ENCODE measurements around the gene BCAR1. TPM values are rescaled to one million over a fixed set of nuclear protein-coding genes. Genes with fewer than 3 reads are reported as not detected.

Gene BCAR1
- total and polyA plus RNA-seq, 10 of the 15 experiments (the other 5 are each of a cell fraction or from before 2014, with no cell fraction given) = 0.13 to 14.1 (median 2.8) TPM; not detected in 1

DNA sequence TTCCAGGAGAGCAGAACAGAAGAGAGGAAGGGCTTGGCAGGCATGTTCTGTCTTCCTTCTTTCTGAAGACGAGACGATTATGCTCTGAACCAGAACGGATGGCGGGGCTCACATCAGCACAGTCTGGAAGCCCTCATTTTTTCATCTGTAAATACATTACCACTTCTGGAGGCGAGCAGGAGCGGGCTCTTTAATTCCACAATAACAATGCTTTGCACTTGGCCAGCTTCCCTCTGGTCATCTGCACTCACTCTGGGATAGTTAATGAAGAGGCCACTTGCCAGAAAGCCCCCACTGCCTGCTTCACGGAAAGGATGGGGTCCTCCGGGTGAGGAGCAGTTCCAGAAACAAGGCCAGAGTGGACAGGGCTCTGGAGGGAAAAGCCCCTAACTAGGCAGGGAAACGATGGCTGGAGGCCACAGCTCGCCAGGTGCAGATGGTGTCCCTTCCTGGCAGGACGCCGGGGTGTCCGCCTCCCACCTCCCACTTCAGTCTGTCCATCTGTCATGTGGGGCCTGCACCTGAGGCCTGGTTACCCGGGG, 13.1 kb upstream of the BCAR1 start:
- no peak for TF ChIP-seq SMAD5 (IDR thresholded peaks at IDR 0.05; ENCODE audit: low read depth)
- no peak for TF ChIP-seq TARDBP (IDR thresholded peaks at IDR 0.05; ENCODE audit: borderline replicate concordance)
- TF ChIP-seq, protein P1, sequence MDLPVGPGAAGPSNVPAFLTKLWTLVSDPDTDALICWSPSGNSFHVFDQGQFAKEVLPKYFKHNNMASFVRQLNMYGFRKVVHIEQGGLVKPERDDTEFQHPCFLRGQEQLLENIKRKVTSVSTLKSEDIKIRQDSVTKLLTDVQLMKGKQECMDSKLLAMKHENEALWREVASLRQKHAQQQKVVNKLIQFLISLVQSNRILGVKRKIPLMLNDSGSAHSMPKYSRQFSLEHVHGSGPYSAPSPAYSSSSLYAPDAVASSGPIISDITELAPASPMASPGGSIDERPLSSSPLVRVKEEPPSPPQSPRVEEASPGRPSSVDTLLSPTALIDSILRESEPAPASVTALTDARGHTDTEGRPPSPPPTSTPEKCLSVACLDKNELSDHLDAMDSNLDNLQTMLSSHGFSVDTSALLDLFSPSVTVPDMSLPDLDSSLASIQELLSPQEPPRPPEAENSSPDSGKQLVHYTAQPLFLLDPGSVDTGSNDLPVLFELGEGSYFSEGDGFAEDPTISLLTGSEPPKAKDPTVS (IDR thresholded peaks at IDR 0.05; ENCODE audit: low read depth, low read length) = no peak
- no TSS peak for BruUV-seq (replicated peaks)
- ATAC-seq (no peak), DNase-seq (ENCODE audit: low read depth, low spot score) (no peak), FAIRE-seq (no peak)
- ChIA-PET POLR2A (no interaction called here), CTCF (no interaction called here), RAD21 (ENCODE audit: unreplicated experiment) (no interaction called here), SMC1A (ENCODE audit: uncharacterized antibody, unreplicated experiment) (no interaction called here)
- Histone ChIP-seq H3K27me3 (replicated peaks in 1 of 2; ENCODE audit: control insufficient read depth in 2 of 2, insufficient read depth in 2 of 2, low read length in 1 of 2) (no peaks in the 10 kb centered on the region; a peak in 1 of 4 replicates), H3K4me1 (ENCODE audit: control insufficient read depth, insufficient read depth, low read length) (peaks cover 8% of the 10 kb centered on the region; the same call in 1 of the 2 replicates), H3K9ac (ENCODE audit: control insufficient read depth, insufficient read depth, low read length) (peak overlapping the region; percentile 87), H3K9me3 (replicated peaks; ENCODE audit: control insufficient read depth, insufficient read depth, low read length) (no peaks in the 10 kb centered on the region; the same call in 2 of the 3 replicates), H3K27ac (ENCODE audit: control insufficient read depth, insufficient read depth) (no peak overlapping the region), H4K20me1 (ENCODE audit: control insufficient read depth, insufficient read depth) (no peaks in the 10 kb centered on the region), H3K79me2 (ENCODE audit: control insufficient read depth, insufficient read depth, low read length) (peaks cover 9% of the 10 kb centered on the region), H3K4me2 (ENCODE audit: control insufficient read depth, insufficient read depth) (peak overlapping the region; percentile 82), H3K36me3 (ENCODE audit: control insufficient read depth in 2 of 2, insufficient read depth in 2 of 2, low read length in 1 of 2) (no peaks in the 10 kb centered on the region), H3K4me3 (peak overlapping the region; percentile 96), H2AFZ (ENCODE audit: control insufficient read depth, low read depth, low read length) (no peak overlapping the region)
- intact Hi-C loops (cut with micrococcal nuclease; ENCODE audit: unreplicated experiment) = no loop called here
- in situ Hi-C loops (cut with MboI) = no loop called here
- 58% methylated on average over 14 of the region's 14 CpGs for WGBS (ENCODE audit: insufficient coverage, insufficient replicate concordance, low lambda C conversion rate, missing lambda C conversion rate)

DNA sequence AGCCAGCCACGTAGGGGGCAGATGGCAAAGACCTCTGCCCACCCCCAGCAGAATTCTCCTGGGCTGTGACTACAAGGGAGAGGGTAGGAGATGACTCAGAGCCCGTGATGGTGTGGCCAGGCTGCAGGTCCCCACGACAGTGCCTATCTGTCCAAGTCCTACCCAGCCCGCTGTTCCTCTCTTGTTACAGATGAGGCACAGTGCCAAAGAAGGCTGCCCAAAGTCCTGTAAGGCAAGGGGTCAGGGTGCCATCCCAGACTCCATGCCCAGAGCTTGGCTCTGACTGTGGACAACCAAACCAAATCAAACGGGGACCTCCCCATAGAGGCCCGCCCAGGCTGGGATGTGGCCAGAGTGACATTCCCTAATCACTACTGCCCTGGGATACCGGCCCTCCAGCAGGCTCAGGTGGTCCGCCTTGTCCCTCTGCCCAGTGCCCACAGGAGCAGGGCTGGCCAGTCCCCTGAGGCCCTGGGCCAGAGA, 12.6 kb upstream of the BCAR1 start:
- no peaks in the 10 kb centered on the region; the same call in 2 of the 3 replicates for H3K9me3 ChIP-seq (replicated peaks; ENCODE audit: control insufficient read depth, insufficient read depth, low read length)
- POLR2A ChIA-PET = no interaction called here
- no peak for FAIRE-seq
- TF ChIP-seq ESRRA (IDR thresholded peaks at IDR 0.05; ENCODE audit: low read length) = no peak
- TF ChIP-seq MEF2A (IDR thresholded peaks at IDR 0.05; ENCODE audit: insufficient read depth, low read depth, low read length) = no peak
- TF ChIP-seq, protein P2, sequence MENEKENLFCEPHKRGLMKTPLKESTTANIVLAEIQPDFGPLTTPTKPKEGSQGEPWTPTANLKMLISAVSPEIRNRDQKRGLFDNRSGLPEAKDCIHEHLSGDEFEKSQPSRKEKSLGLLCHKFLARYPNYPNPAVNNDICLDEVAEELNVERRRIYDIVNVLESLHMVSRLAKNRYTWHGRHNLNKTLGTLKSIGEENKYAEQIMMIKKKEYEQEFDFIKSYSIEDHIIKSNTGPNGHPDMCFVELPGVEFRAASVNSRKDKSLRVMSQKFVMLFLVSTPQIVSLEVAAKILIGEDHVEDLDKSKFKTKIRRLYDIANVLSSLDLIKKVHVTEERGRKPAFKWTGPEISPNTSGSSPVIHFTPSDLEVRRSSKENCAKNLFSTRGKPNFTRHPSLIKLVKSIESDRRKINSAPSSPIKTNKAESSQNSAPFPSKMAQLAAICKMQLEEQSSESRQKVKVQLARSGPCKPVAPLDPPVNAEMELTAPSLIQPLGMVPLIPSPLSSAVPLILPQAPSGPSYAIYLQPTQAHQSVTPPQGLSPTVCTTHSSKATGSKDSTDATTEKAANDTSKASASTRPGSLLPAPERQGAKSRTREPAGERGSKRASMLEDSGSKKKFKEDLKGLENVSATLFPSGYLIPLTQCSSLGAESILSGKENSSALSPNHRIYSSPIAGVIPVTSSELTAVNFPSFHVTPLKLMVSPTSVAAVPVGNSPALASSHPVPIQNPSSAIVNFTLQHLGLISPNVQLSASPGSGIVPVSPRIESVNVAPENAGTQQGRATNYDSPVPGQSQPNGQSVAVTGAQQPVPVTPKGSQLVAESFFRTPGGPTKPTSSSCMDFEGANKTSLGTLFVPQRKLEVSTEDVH (IDR thresholded peaks at IDR 0.05; ENCODE audit: low read depth, partially characterized antibody) = no peak
- TF ChIP-seq BRCA1 (IDR thresholded peaks at IDR 0.05; ENCODE audit: low read depth, low read length) = no peak
- TF ChIP-seq SMARCA5 (IDR thresholded peaks at IDR 0.05) = no peak
- no peak for TF ChIP-seq NR2C2 (IDR thresholded peaks at IDR 0.05; ENCODE audit: borderline replicate concordance, control insufficient read depth, insufficient read length, low read depth)
- TF ChIP-seq NFYA (IDR thresholded peaks at IDR 0.05; ENCODE audit: borderline replicate concordance, low read depth, low read length) = no peak
- no peak for TF ChIP-seq NRF1 (conservative IDR thresholded peaks at IDR 0.05; ENCODE audit: low read depth, low read length)
- TF ChIP-seq KAT2A (conservative IDR thresholded peaks at IDR 0.05; ENCODE audit: control insufficient read depth, low read depth, low read length) = no peak

More for the DNA sequence above, 12.6 kb upstream of the BCAR1 start:
- Histone ChIP-seq H3K9ac (ENCODE audit: control insufficient read depth, insufficient read depth, low read length) (no peak overlapping the region; the same call in 1 of the 2 replicates), H3K79me2 (ENCODE audit: control insufficient read depth, insufficient read depth, low read length) (peaks cover 9% of the 10 kb centered on the region), H3K4me3 (peak overlapping the region; percentile 96; the same call in 1 of the 2 replicates), H3K4me1 (ENCODE audit: control insufficient read depth, insufficient read depth, low read length) (peaks cover 8% of the 10 kb centered on the region; the same call in 1 of the 2 replicates), H3K27ac (ENCODE audit: control insufficient read depth, insufficient read depth) (no peak overlapping the region), H2AFZ (ENCODE audit: control insufficient read depth, low read depth, low read length) (no peak overlapping the region), H4K20me1 (ENCODE audit: control insufficient read depth, insufficient read depth) (no peaks in the 10 kb centered on the region), H3K4me2 (ENCODE audit: control insufficient read depth, insufficient read depth) (peak overlapping the region; percentile 82), H3K27me3 (replicated peaks in 1 of 2; ENCODE audit: control insufficient read depth in 2 of 2, insufficient read depth in 2 of 2, low read length in 1 of 2) (no peaks in the 10 kb centered on the region; a peak in 1 of 4 replicates), H3K36me3 (ENCODE audit: control insufficient read depth in 2 of 2, insufficient read depth in 2 of 2, low read length in 1 of 2) (no peaks in the 10 kb centered on the region)
- BruUV-seq (replicated peaks) = TSS peak; percentile 38
- ChIA-PET RAD21 (ENCODE audit: unreplicated experiment) (no interaction called here), CTCF (no interaction called here), SMC1A (ENCODE audit: uncharacterized antibody, unreplicated experiment) (no interaction called here)
- in situ Hi-C loops (cut with MboI) (no loop called here), intact Hi-C loops (cut with micrococcal nuclease; ENCODE audit: unreplicated experiment) (no loop called here)
- DNase-seq (ENCODE audit: low read depth, low spot score) (no peak), ATAC-seq (peak; percentile 16)
- WGBS (ENCODE audit: insufficient coverage, insufficient replicate concordance, low lambda C conversion rate, missing lambda C conversion rate) = 36% methylated on average over 8 of the region's 8 CpGs
